ENCODE measurements around the gene FKBP8. TPM values are rescaled to one million over a fixed set of nuclear protein-coding genes. Genes with fewer than 3 reads are reported as not detected.
A peak's percentile ranks its signal among the peaks of the same experiment; 100 is the strongest.

Gene FKBP8
- total RNA-seq, 1 experiment from 2014 or later: 243 TPM

DNA sequence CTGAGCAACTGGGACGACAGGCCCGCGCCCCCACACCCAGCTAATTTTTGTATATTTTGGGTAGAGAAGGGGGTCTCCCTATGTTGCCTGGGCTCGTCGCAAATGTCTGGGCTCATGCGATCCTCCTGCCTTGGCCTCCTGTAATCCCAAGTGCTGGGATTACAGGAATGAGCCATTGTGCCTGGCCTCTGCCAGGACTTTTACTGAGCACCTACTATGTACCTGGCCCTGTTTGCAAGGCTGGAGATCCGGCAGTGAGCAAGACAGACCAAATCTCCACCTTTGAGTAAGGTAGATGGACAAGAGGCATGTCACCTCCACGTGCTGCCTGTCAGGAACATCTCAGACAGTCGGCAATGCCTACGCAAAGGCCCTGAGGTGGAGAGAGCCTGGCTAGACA is 6.9 kb downstream of the FKBP8 start:
- TF ChIP-seq EZH2phosphoT487 (IDR thresholded peaks at IDR 0.05; ENCODE audit: borderline replicate concordance, low read length): no peak
- TF ChIP-seq, protein P1, sequence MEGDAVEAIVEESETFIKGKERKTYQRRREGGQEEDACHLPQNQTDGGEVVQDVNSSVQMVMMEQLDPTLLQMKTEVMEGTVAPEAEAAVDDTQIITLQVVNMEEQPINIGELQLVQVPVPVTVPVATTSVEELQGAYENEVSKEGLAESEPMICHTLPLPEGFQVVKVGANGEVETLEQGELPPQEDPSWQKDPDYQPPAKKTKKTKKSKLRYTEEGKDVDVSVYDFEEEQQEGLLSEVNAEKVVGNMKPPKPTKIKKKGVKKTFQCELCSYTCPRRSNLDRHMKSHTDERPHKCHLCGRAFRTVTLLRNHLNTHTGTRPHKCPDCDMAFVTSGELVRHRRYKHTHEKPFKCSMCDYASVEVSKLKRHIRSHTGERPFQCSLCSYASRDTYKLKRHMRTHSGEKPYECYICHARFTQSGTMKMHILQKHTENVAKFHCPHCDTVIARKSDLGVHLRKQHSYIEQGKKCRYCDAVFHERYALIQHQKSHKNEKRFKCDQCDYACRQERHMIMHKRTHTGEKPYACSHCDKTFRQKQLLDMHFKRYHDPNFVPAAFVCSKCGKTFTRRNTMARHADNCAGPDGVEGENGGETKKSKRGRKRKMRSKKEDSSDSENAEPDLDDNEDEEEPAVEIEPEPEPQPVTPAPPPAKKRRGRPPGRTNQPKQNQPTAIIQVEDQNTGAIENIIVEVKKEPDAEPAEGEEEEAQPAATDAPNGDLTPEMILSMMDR (conservative IDR thresholded peaks at IDR 0.05; ENCODE audit: low read depth, low read length): no peak
- no peak for TF ChIP-seq EZH2 (IDR thresholded peaks at IDR 0.05; ENCODE audit: low read length, unreplicated experiment)
- Histone ChIP-seq H3K4me1 (ENCODE audit: insufficient read depth, low read length) (no peaks in the 10 kb centered on the region), H3K9me2 (replicated peaks; ENCODE audit: low read length) (no peaks in the 10 kb centered on the region), H3K9ac (ENCODE audit: low read length) (no peak overlapping the region), H3K4me2 (ENCODE audit: low read length) (no peak overlapping the region), H3K36me3 (ENCODE audit: low read depth, low read length) (peaks cover 8% of the 10 kb centered on the region; the same call in 1 of the 2 replicates), H3K79me2 (ENCODE audit: low read length) (no peaks in the 10 kb centered on the region), H3F3A (ENCODE audit: low read length, unreplicated experiment) (no peaks in the 10 kb centered on the region), H3K4me3 (ENCODE audit: low read length) (no peak overlapping the region), H4K20me1 (ENCODE audit: low read length) (no peaks in the 10 kb centered on the region), H3K27ac (ENCODE audit: low read length) (no peak overlapping the region), H3K27me3 (ENCODE audit: low read length) (no peaks in the 10 kb centered on the region), H3K9me3 (ENCODE audit: low read length) (no peaks in the 10 kb centered on the region), H2AFZ (ENCODE audit: low read length) (no peak overlapping the region)
- DNase-seq (no peak), ATAC-seq (no peak)
- intact Hi-C loops (cut with micrococcal nuclease): no loop called here
- ChIA-PET POLR2A (ENCODE audit: unreplicated experiment) (no interaction called here), CTCF (no interaction called here)
- no TSS peak for BruUV-seq (replicated peaks)

DNA sequence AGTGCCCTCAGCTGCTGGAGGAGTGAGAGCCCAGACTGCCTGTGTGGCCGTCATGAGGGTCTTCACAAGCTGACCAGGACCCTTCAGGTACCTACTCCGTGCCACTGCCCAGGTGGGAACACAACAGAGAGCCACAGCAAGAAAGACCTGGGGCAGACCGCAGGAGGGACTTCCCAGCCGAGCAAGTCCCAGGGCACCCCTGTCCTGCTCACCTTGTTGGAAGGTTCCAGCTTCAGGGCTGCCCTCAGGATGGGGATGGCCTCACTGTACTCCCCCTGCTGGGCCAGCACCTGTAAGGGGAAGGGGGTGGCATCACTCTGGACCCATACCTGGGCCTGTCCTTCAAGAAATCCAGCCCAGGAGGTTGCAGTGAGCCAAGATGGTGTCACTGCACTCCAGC is 10.3 kb downstream of the FKBP8 start:
- BruUV-seq (replicated peaks): no TSS peak
- Histone ChIP-seq H3K4me3 (ENCODE audit: low read length) (no peak overlapping the region), H3K4me2 (ENCODE audit: low read length) (no peak overlapping the region), H3K9me2 (replicated peaks; ENCODE audit: low read length) (no peaks in the 10 kb centered on the region), H2AFZ (ENCODE audit: low read length) (no peak overlapping the region), H3K4me1 (ENCODE audit: insufficient read depth, low read length) (no peaks in the 10 kb centered on the region), H4K20me1 (ENCODE audit: low read length) (no peaks in the 10 kb centered on the region), H3K36me3 (ENCODE audit: low read depth, low read length) (peaks cover 3% of the 10 kb centered on the region; the same call in 1 of the 2 replicates), H3K27me3 (ENCODE audit: low read length) (no peaks in the 10 kb centered on the region), H3K79me2 (ENCODE audit: low read length) (no peaks in the 10 kb centered on the region), H3K27ac (ENCODE audit: low read length) (no peak overlapping the region), H3F3A (ENCODE audit: low read length, unreplicated experiment) (no peaks in the 10 kb centered on the region), H3K9ac (ENCODE audit: low read length) (no peak overlapping the region), H3K9me3 (ENCODE audit: low read length) (no peaks in the 10 kb centered on the region)
- intact Hi-C loops (cut with micrococcal nuclease): no loop called here
- DNase-seq (no peak), ATAC-seq (peak; percentile 54; the same call in 1 of the 2 replicates)
- TF ChIP-seq EZH2phosphoT487 (IDR thresholded peaks at IDR 0.05; ENCODE audit: borderline replicate concordance, low read length): no peak
- no peak for TF ChIP-seq EZH2 (IDR thresholded peaks at IDR 0.05; ENCODE audit: low read length, unreplicated experiment)
- TF ChIP-seq, protein P1 (conservative IDR thresholded peaks at IDR 0.05; ENCODE audit: low read depth, low read length): no peak
- ChIA-PET POLR2A (ENCODE audit: unreplicated experiment) (no interaction called here), CTCF (interaction anchor here (0.7 kb wide), 1 partner anchor 36 kb away, joined by 4 read pairs; no protein-coding TSS in a partner anchor)

DNA sequence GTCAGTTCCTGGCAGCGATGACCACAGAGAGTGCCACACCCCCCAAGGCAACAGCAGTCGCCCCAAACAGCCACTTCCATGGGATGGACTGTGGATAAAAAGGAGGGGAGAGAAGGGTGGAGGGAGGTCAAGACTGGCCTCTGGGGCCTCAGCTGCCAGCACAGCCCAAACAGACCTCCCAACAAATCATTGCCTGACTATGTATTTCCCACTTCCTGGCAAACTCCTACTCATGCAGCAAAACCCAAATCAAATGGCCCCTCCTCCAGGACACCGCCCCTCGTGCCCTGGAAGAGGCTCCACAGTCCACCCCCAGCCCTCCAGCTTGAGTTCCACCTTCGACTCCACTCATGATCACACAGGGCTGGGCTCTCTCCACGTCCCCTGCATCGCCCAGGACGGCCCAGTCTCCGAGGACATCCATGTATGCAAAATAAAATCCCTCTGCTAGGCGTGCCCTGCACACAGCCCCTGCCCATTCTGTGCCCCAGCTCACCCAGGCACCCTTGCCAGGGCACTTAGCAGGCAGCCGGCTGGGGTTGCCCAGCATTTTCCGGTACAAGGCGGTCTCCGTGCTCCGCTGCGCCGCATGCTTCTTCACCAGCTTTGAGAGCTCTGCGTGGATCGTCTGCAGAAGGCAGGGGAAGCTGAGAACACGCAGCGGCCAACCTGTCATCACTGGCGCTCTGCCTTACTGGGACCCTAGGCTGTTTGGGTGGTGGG is 11.0 kb downstream of the FKBP8 start:
- no peak for ATAC-seq
- H3K27ac ChIP-seq (ENCODE audit: low read length): no peak overlapping the region
- no peak overlapping the region for H3K4me3 ChIP-seq (ENCODE audit: low read length)
- H3F3A ChIP-seq (ENCODE audit: low read length, unreplicated experiment): no peaks in the 10 kb centered on the region
- H3K27me3 ChIP-seq (ENCODE audit: low read length): no peaks in the 10 kb centered on the region
- TF ChIP-seq EZH2 (IDR thresholded peaks at IDR 0.05; ENCODE audit: low read length, unreplicated experiment) (no peak), EZH2phosphoT487 (IDR thresholded peaks at IDR 0.05; ENCODE audit: borderline replicate concordance, low read length) (no peak)
- TF ChIP-seq, protein P1 (conservative IDR thresholded peaks at IDR 0.05; ENCODE audit: low read depth, low read length): no peak
- no peak for DNase-seq
- H4K20me1 ChIP-seq (ENCODE audit: low read length): no peaks in the 10 kb centered on the region
- no TSS peak for BruUV-seq (replicated peaks)
- H2AFZ ChIP-seq (ENCODE audit: low read length): no peak overlapping the region
- no peaks in the 10 kb centered on the region for H3K79me2 ChIP-seq (ENCODE audit: low read length)
- H3K36me3 ChIP-seq (ENCODE audit: low read depth, low read length): peaks cover under 1% of the 10 kb centered on the region; the same call in 1 of the 2 replicates
- H3K9me3 ChIP-seq (ENCODE audit: low read length): no peaks in the 10 kb centered on the region
- H3K9me2 ChIP-seq (replicated peaks; ENCODE audit: low read length): no peaks in the 10 kb centered on the region
- H3K4me1 ChIP-seq (ENCODE audit: insufficient read depth, low read length): no peaks in the 10 kb centered on the region
- H3K9ac ChIP-seq (ENCODE audit: low read length): no peak overlapping the region
- H3K4me2 ChIP-seq (ENCODE audit: low read length): no peak overlapping the region
- POLR2A ChIA-PET (ENCODE audit: unreplicated experiment): no interaction called here
- intact Hi-C loops (cut with micrococcal nuclease): no loop called here
- CTCF ChIA-PET: no interaction called here

All from PC-3 (cell line).